Choroid plexus epithelial cell (primary cell): ENCODE measurements around the gene DHRS7C.
A peak's percentile ranks its signal among the peaks of the same experiment; 100 is the strongest.

Experiments used
- DNase-seq: peaks from one replicate; pipeline ENCODE4 v3.0.0-alpha.2; 2010; ENCODE audit warnings: low read depth
- H3K4me3 ChIP-seq: 2 replicates; pipeline ENCODE4 v1.5.1; 2011; ENCODE audit warnings: low read depth, mild to moderate bottlenecking, control low read depth, low read length, moderate library complexity
- TF ChIP-seq, protein P1 (sequence below): conservative IDR thresholded peaks from 2 replicates; pipeline ENCODE4 v1.5.1; 2011; ENCODE audit warnings: low read depth, mild to moderate bottlenecking, control low read depth, inconsistent platforms, low read length, moderate library complexity

The DHRS7C gene, protein sequence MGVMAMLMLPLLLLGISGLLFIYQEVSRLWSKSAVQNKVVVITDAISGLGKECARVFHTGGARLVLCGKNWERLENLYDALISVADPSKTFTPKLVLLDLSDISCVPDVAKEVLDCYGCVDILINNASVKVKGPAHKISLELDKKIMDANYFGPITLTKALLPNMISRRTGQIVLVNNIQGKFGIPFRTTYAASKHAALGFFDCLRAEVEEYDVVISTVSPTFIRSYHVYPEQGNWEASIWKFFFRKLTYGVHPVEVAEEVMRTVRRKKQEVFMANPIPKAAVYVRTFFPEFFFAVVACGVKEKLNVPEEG

DNA sequence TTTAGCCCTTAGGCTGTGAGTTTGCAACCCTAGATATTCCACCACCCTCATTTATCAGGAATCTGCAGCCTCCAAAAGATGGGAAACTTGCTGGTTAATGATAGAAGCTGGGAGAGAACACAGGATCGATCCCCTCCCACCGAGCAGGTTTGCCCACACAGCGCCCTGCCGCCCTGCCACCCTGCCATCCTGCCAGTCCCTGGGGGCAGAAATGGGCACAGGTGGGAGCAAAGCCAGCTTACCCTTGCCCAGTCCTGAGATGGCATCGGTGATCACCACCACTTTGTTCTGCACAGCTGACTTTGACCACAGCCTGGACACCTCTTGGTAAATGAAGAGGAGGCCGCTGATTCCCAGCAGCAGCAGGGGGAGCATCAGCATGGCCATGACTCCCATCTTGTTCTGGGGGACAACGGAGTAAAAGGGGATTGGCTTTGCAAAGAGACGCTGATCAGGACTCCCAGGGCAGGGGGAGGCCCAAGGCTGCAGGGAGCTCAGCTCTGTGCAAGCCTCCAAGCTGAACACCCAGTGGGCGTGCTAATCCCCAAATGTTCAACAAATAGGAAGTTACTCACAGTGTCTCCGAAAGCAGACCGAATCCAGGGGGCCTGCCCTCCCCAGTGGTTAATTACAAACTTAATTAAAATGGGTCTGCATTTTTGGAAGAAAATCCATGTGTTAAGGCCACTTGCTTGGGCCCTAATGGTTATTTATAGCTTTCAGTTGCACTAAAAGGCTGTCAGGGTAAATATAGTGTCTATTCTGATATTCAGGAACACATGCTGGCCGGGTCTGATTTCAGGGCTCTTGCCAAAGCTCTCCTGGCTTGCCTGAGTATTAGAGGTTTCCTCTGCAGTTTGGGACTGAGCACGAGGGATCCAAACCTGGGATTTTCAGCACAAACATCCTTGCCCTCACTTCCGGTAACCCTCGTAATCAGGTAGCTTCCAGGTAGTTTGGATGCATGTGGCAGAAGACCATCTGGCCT lies at the start of gene DHRS7C:
Gene DHRS7C, minus strand, starts transcription at position 704 of the 988 bp plus-strand sequence. Its CDS starts 308 bp downstream, at position 396.
- peak; percentile 12 for DNase-seq
- H3K4me3 ChIP-seq = no peak within 1 kb of the TSS
- TF ChIP-seq, protein P1, sequence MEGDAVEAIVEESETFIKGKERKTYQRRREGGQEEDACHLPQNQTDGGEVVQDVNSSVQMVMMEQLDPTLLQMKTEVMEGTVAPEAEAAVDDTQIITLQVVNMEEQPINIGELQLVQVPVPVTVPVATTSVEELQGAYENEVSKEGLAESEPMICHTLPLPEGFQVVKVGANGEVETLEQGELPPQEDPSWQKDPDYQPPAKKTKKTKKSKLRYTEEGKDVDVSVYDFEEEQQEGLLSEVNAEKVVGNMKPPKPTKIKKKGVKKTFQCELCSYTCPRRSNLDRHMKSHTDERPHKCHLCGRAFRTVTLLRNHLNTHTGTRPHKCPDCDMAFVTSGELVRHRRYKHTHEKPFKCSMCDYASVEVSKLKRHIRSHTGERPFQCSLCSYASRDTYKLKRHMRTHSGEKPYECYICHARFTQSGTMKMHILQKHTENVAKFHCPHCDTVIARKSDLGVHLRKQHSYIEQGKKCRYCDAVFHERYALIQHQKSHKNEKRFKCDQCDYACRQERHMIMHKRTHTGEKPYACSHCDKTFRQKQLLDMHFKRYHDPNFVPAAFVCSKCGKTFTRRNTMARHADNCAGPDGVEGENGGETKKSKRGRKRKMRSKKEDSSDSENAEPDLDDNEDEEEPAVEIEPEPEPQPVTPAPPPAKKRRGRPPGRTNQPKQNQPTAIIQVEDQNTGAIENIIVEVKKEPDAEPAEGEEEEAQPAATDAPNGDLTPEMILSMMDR = no peak

DNA sequence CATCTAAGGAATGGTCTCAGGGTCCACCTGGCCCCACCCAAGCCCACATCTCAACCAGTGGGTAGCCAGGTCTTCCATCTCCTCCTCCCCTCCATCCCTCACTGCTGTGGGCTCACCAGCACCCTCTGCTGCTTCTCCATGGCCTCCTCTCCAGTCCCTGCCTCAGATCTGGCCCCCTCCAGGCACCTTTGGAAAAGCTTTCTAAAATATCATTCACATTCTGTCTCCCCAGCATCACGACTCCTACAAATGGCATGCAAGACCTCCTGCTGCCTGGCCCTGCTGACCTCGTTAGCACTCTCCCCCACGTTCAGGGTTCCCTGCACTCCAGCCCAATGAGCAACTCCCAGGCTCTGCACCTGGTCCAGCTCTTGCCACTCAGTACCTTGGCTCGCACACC lies 48.0 kb upstream of the DHRS7C start:
- TF ChIP-seq, protein P1 = peak; percentile 53
- DNase-seq = peak; percentile 40
- H3K4me3 ChIP-seq = no peak overlapping the region

DNA sequence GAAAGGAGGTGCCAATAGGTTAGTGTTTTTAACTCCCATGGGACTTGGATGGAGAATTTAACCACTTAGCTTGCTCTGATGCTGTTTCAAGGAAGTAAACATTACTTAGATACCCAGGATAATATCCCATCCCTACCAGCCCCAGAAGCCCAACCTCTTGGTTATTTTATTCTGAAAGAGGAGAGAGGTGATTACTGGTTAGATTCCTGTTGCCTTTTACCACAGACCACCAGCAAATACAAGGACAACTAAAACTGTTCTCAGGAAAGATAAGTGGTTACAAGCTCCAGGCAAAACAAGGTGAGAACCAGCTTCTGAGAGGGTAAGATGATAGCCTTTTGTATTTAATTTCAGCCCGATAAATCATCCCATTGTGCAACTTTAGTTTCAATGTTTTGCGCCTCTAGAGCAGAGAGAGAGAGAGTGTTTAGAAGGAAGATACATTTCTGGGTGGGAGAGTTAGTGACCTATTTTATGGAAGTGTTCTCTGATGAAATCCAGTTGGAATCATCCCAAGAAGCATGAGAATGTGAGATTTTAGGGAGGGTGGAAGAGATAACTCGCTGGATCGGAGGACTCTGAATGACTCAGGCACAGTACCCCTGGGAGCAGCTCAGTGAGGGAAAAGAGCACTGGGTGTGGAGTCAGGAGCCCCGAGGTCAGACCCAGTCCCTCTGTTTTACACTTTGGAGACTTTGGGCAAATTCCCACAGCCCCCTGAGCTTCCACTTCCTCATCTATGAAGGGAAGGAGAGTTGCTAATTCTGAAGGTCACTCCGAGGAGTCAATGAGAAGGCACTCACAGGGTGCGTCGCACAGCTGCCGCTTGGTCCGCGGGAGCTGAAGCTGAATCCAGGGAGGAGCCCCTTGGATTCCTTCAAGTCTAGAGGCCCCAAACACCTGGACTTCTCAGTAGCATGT lies 46.4 kb upstream of the DHRS7C start:
- TF ChIP-seq, protein P1 = no peak
- DNase-seq = peak; percentile 90
- H3K4me3 ChIP-seq = no peak overlapping the region

GRCh38 chr17:9833922-9834321 lies 42.5 kb upstream of the DHRS7C start:
- DNase-seq = no peak
- TF ChIP-seq, protein P1 = no peak
- no peak overlapping the region for H3K4me3 ChIP-seq

DNA sequence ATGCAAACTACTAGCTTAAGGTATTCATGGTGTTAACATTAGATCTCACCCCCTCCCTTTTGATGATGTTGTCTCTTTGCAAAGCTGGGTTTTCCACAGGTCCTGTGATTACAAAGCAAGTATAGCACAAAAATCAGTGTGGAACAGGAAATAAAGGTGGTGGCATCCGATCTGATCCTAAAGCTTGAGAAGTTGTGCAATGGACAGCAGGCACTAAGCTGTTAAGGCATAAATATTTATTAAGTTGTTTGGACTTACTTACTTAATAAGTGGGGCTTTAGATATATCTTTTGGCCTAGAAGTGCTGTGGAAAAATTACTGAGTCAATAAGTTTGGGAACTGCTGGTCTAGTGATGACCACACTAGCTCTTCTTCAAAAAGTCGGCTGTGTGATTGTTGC lies 39.3 kb upstream of the DHRS7C start:
- DNase-seq = no peak
- no peak overlapping the region for H3K4me3 ChIP-seq
- TF ChIP-seq, protein P1 = no peak

DNA sequence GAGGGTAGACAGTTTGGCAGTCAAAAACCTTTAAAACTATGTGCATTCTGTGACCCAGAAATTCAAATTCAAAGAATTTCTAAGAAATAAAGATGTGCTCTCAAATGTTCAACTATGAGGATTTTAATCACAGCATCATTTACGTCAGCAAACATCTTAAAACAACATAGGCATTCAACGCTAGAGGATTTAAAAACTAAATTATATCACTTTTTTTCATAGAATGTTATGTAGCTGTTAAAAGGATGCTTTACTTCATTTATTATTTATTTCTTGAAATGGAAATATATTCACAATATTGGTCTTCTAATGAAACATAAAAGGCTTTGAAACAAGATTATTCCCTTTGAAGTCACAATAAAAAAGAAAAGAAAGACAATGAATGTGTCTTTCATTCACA lies 38.0 kb upstream of the DHRS7C start:
- no peak for DNase-seq
- TF ChIP-seq, protein P1 = no peak

More for the DNA sequence above, 38.0 kb upstream of the DHRS7C start:
- H3K4me3 ChIP-seq = no peak overlapping the region
